Breast epithelium (tissue), 3 donors: Measurements from ENCODE around the gene GPR84.

Source experiments
- POLR2AphosphoS5 ChIP-seq, 3 donors: sonication (generic); formaldehyde crosslinking; IDR thresholded peaks; one replicate each; pipeline ENCODE4 v1.6.1; 2017; ENCODE audit warnings: antibody characterized with exemption in 3 of 3
- TF ChIP-seq, protein P1 (sequence below), 3 donors: fragments of 450-650 bp; IDR thresholded peaks; one replicate each; pipeline ENCODE4 v1.5.1; 2016 to 2017; ENCODE audit warnings: antibody characterized with exemption in 3 of 3, mild to moderate bottlenecking in 3 of 3, moderate library complexity in 3 of 3

DNA sequence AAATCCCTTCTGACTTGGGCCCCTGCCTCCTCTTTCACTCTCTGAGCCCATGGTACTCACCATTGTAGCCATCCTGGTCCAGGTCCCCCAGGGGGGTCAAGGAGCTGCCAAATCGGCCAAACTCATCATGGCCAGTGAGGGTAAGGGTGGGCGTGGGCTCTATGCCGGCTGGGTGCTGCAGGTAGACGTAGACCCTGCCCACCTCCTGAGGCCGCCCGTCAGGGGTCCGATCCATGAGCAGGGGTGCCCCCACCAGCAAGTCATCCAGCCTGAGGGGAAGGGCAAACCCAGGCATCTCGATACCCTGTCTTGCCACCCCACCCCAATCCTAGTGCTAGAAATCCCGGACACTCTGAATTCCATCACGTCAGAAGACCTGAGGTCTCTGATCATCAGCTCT, 40.8 kb upstream of the GPR84 start:
- TF ChIP-seq, protein P1, sequence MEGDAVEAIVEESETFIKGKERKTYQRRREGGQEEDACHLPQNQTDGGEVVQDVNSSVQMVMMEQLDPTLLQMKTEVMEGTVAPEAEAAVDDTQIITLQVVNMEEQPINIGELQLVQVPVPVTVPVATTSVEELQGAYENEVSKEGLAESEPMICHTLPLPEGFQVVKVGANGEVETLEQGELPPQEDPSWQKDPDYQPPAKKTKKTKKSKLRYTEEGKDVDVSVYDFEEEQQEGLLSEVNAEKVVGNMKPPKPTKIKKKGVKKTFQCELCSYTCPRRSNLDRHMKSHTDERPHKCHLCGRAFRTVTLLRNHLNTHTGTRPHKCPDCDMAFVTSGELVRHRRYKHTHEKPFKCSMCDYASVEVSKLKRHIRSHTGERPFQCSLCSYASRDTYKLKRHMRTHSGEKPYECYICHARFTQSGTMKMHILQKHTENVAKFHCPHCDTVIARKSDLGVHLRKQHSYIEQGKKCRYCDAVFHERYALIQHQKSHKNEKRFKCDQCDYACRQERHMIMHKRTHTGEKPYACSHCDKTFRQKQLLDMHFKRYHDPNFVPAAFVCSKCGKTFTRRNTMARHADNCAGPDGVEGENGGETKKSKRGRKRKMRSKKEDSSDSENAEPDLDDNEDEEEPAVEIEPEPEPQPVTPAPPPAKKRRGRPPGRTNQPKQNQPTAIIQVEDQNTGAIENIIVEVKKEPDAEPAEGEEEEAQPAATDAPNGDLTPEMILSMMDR (IDR thresholded peaks at IDR 0.05) = no peak
- no peak for TF ChIP-seq POLR2AphosphoS5 (IDR thresholded peaks at IDR 0.05)
